ENCODE measurements around the gene YLPM1.

YLPM1 gene

GRCh38 chr14:74852922-74853530 is 89.9 kb downstream of the YLPM1 start:
- FAIRE-seq: peak; percentile 59
- DNase-seq (ENCODE audit: insufficient read length, low spot score): no peak

GRCh38 chr14:74853581-74853980 is 90.5 kb downstream of the YLPM1 start:
- FAIRE-seq (no peak), DNase-seq (ENCODE audit: insufficient read length, low spot score) (no peak)
- TF ChIP-seq PAX5 (IDR thresholded peaks at IDR 0.05; ENCODE audit: insufficient read depth, low read length, severe bottlenecking) (no peak), POLR2A (IDR thresholded peaks at IDR 0.05; ENCODE audit: low read depth, low read length) (no peak), POU2F2 (IDR thresholded peaks at IDR 0.05; ENCODE audit: low read depth, low read length) (no peak), SPI1 (IDR thresholded peaks at IDR 0.05; ENCODE audit: low read depth, low read length) (no peak), POLR2AphosphoS5 (IDR thresholded peaks at IDR 0.05; ENCODE audit: low read depth, low read length) (no peak), TAF1 (IDR thresholded peaks at IDR 0.05; ENCODE audit: low read depth, low read length) (no peak)

More at GRCh38 chr14:74852922-74853530, 89.9 kb downstream of the YLPM1 start:
- TF ChIP-seq PAX5 (IDR thresholded peaks at IDR 0.05; ENCODE audit: insufficient read depth, low read length, severe bottlenecking) (no peak), SPI1 (IDR thresholded peaks at IDR 0.05; ENCODE audit: low read depth, low read length) (no peak), TAF1 (IDR thresholded peaks at IDR 0.05; ENCODE audit: low read depth, low read length) (no peak), POU2F2 (IDR thresholded peaks at IDR 0.05; ENCODE audit: low read depth, low read length) (no peak), POLR2AphosphoS5 (IDR thresholded peaks at IDR 0.05; ENCODE audit: low read depth, low read length) (no peak), POLR2A (IDR thresholded peaks at IDR 0.05; ENCODE audit: low read depth, low read length) (no peak)

- DNase-seq (ENCODE audit: insufficient read length, low spot score): no peak
- TF ChIP-seq POLR2A (IDR thresholded peaks at IDR 0.05; ENCODE audit: low read depth, low read length) (no peak), POU2F2 (IDR thresholded peaks at IDR 0.05; ENCODE audit: low read depth, low read length) (no peak), PAX5 (IDR thresholded peaks at IDR 0.05; ENCODE audit: insufficient read depth, low read length, severe bottlenecking) (no peak)
- FAIRE-seq: no peak
These were observed 91.9 kb downstream of the YLPM1 start for GRCh38 chr14:74855021-74855420.

GRCh38 chr14:74855945-74856344 is 92.8 kb downstream of the YLPM1 start:
- FAIRE-seq (no peak), DNase-seq (ENCODE audit: insufficient read length, low spot score) (no peak)
- TF ChIP-seq POLR2A (IDR thresholded peaks at IDR 0.05; ENCODE audit: low read depth, low read length): no peak
- TF ChIP-seq POLR2AphosphoS5 (IDR thresholded peaks at IDR 0.05; ENCODE audit: low read depth, low read length): no peak

- no peak for TF ChIP-seq POLR2AphosphoS5 (IDR thresholded peaks at IDR 0.05; ENCODE audit: low read depth, low read length)
- TF ChIP-seq POU2F2 (IDR thresholded peaks at IDR 0.05; ENCODE audit: low read depth, low read length): no peak
- TF ChIP-seq PAX5 (IDR thresholded peaks at IDR 0.05; ENCODE audit: insufficient read depth, low read length, severe bottlenecking): no peak
- no peak for TF ChIP-seq SPI1 (IDR thresholded peaks at IDR 0.05; ENCODE audit: low read depth, low read length)
- no peak for TF ChIP-seq POLR2A (IDR thresholded peaks at IDR 0.05; ENCODE audit: low read depth, low read length)
- TF ChIP-seq TAF1 (IDR thresholded peaks at IDR 0.05; ENCODE audit: low read depth, low read length): no peak
- FAIRE-seq (no peak), DNase-seq (ENCODE audit: insufficient read length, low spot score) (no peak)
These were observed 93.2 kb downstream of the YLPM1 start for GRCh38 chr14:74856366-74856765.

GRCh38 chr14:74858022-74858421 is 94.9 kb downstream of the YLPM1 start:
- no peak for DNase-seq (ENCODE audit: insufficient read length, low spot score)
- no peak for FAIRE-seq
- TF ChIP-seq PAX5 (IDR thresholded peaks at IDR 0.05; ENCODE audit: insufficient read depth, low read length, severe bottlenecking) (no peak), POLR2A (IDR thresholded peaks at IDR 0.05; ENCODE audit: low read depth, low read length) (no peak), POLR2AphosphoS5 (IDR thresholded peaks at IDR 0.05; ENCODE audit: low read depth, low read length) (no peak), TAF1 (IDR thresholded peaks at IDR 0.05; ENCODE audit: low read depth, low read length) (no peak), SPI1 (IDR thresholded peaks at IDR 0.05; ENCODE audit: low read depth, low read length) (no peak), POU2F2 (IDR thresholded peaks at IDR 0.05; ENCODE audit: low read depth, low read length) (no peak)

GRCh38 chr14:74859757-74860552 is 96.8 kb downstream of the YLPM1 start:
- no peak for FAIRE-seq
- no peak for DNase-seq (ENCODE audit: insufficient read length, low spot score)
- TF ChIP-seq POLR2A (IDR thresholded peaks at IDR 0.05; ENCODE audit: low read depth, low read length) (no peak), POLR2AphosphoS5 (IDR thresholded peaks at IDR 0.05; ENCODE audit: low read depth, low read length) (no peak), PAX5 (IDR thresholded peaks at IDR 0.05; ENCODE audit: insufficient read depth, low read length, severe bottlenecking) (no peak), POU2F2 (IDR thresholded peaks at IDR 0.05; ENCODE audit: low read depth, low read length) (no peak), SPI1 (IDR thresholded peaks at IDR 0.05; ENCODE audit: low read depth, low read length) (no peak), TAF1 (IDR thresholded peaks at IDR 0.05; ENCODE audit: low read depth, low read length) (no peak)

GRCh38 chr14:74860899-74861733 is 98.0 kb downstream of the YLPM1 start:
- peak; percentile 96 for FAIRE-seq
- TF ChIP-seq TAF1 (IDR thresholded peaks at IDR 0.05; ENCODE audit: low read depth, low read length) (no peak), PAX5 (IDR thresholded peaks at IDR 0.05; ENCODE audit: insufficient read depth, low read length, severe bottlenecking) (no peak), SPI1 (IDR thresholded peaks at IDR 0.05; ENCODE audit: low read depth, low read length) (no peak), POU2F2 (IDR thresholded peaks at IDR 0.05; ENCODE audit: low read depth, low read length) (no peak), POLR2AphosphoS5 (IDR thresholded peaks at IDR 0.05; ENCODE audit: low read depth, low read length) (no peak), POLR2A (IDR thresholded peaks at IDR 0.05; ENCODE audit: low read depth, low read length) (no peak)
- DNase-seq (ENCODE audit: insufficient read length, low spot score): peak; percentile 53

GRCh38 chr14:74861734-74862090 is 98.6 kb downstream of the YLPM1 start:
- DNase-seq (ENCODE audit: insufficient read length, low spot score) (no peak), FAIRE-seq (no peak)
- TF ChIP-seq TAF1 (IDR thresholded peaks at IDR 0.05; ENCODE audit: low read depth, low read length): no peak
- no peak for TF ChIP-seq PAX5 (IDR thresholded peaks at IDR 0.05; ENCODE audit: insufficient read depth, low read length, severe bottlenecking)
- no peak for TF ChIP-seq POLR2A (IDR thresholded peaks at IDR 0.05; ENCODE audit: low read depth, low read length)
- TF ChIP-seq POU2F2 (IDR thresholded peaks at IDR 0.05; ENCODE audit: low read depth, low read length): no peak
- no peak for TF ChIP-seq SPI1 (IDR thresholded peaks at IDR 0.05; ENCODE audit: low read depth, low read length)

Data from GM12891 (cell line).